HPDE6-E6E7 (cell line): ENCODE results near the gene IKZF4.

Experiments used
- DNase-seq: peaks from one replicate; pipeline ENCODE4 v3.0.0; 2011; ENCODE audit warnings: missing footprints; ENCODE audit errors: extremely low spot score

IKZF4 gene

DNA sequence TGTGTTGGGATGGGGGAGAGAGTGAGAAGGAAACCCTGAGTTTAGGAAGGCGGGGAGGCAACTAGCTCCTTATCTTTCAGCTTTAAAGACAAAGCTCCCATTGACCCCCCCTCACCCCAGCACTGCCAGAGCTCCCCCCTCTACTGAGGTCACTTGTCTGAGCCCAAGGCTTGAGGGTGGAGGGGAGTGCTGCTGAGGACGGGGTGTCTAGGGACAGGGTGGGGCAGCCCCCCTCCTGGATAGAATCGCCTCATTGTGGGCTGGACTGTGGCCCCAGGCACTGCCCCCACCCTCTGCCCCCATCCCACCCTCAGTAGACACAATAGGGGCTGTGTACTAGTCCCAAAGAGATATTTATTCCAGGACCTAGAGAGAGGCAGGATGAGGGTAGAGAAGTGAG, 62.1 kb downstream of the IKZF4 start:
- no peak for DNase-seq

DNA sequence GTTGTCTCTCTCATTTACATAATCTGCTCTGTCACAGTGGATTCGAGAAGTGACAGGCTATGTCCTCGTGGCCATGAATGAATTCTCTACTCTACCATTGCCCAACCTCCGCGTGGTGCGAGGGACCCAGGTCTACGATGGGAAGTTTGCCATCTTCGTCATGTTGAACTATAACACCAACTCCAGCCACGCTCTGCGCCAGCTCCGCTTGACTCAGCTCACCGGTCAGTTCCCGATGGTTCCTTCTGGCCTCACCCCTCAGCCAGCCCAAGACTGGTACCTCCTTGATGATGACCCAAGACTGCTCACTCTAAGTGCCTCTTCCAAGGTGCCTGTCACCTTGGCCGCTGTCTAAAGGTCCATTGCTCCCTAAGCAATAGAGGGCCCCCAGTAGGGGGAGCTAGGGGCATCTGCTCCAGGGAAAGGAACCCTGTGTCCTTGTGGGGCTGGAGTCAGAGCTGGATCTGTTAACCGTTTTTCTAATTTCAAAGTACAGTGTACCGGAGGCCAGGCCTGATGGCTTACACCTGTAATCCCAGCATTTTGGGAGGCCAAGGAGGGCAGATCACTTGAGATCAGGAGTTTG, 64.2 kb downstream of the IKZF4 start:
- no peak for DNase-seq

DNA sequence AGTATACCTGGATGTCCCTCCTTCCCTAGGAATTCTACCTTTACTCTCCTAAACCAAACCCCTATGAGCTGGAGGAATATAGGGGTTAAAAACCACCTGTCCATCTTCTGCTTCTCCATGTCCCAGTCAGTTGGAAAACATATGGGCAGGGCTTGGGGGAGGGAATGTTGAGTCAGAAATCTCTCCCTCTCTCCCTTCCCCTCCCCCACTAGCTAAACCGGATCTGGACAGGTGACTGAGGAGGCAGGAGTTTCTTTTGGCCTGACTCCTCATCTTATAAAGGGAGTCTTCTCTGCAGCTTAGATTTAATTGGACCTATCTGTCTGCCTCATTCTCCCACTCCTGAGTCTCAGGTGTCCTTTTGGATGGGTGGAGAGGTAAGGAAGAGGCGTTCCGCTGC, 65.3 kb downstream of the IKZF4 start:
- peak; percentile 43 for DNase-seq

DNA sequence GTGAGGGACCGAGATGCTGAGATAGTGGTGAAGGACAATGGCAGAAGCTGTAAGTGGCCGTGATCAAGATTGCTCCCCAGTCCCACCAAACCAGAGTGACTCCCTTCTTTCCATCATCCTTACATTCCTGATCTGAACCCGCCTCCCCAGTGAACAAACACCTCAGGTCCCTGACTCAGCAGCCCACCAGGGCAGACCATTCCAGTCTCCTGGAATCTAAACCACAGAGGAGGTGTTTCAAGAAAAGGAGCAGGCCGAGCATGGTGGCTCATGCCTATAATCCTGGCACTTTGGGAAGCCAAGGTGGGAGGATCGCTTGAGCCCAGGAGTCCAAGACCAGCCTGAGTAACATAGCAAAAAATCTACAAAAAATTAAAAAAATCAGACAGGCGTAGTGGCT, 65.8 kb downstream of the IKZF4 start:
- DNase-seq = no peak

DNA sequence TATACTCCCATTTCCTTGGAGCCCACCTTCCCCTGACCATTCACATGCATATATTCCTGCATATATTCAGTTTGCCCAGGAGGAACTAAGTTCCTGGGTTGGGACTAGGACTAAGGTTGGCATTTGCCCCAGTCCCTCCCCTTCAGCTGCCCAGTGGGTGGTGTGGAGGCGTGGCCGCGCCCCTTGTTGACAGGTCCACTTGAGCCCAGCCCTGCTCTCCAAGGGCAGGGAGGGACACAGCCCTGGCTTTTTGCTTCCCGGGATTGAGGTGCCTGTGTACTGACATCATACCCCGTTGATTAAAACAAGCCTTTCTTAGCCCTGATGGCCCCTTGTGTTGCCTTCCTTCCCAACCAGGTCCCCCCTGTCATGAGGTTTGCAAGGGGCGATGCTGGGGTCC, 66.4 kb downstream of the IKZF4 start:
- no peak for DNase-seq
